22Rv1 (cell line): ENCODE measurements around the gene LRIG1.

Source experiments
- CTCF ChIP-seq: fragments of 450-650 bp; IDR thresholded peaks from 2 replicates; pipeline ENCODE4 v1.5.1; 2017; ENCODE audit warnings: mild to moderate bottlenecking
- ZFX ChIP-seq: fragments of 450-650 bp; IDR thresholded peaks from 2 replicates; pipeline ENCODE4 v1.6.1; 2017; ENCODE audit warnings: antibody characterized with exemption, borderline replicate concordance

- TF ChIP-seq CTCF (no peak), ZFX (no peak)
Measured at GRCh38 chr3:66544619-66545429, 44.0 kb upstream of the LRIG1 start.
